ENCODE results near the gene RNU6-9. TPM values are rescaled to one million over a fixed set of nuclear protein-coding genes. Genes with fewer than 3 reads are reported as not detected.

The RNU6-9 gene
- total RNA-seq, 1 donor from 2014 or later: not detected

GRCh38 chr19:919199-920050, 26.1 kb downstream of the RNU6-9 start:
- no peak overlapping the region for H3K27ac ChIP-seq
- peaks cover 20% of the 10 kb centered on the region for H3K27me3 Mint-ChIP-seq (ENCODE audit: insufficient read depth, low read depth)
- peaks cover 23% of the 10 kb centered on the region for H4K20me1 ChIP-seq (ENCODE audit: low read depth)
- H3K4me1 Mint-ChIP-seq: peaks cover 10% of the 10 kb centered on the region
- peak overlapping the region; percentile 63 for H3K4me3 Mint-ChIP-seq
- no peak overlapping the region for H3K27ac Mint-ChIP-seq
- H3K36me3 Mint-ChIP-seq: no peaks in the 10 kb centered on the region
- H3K36me3 ChIP-seq: no peaks in the 10 kb centered on the region
- H3K79me2 ChIP-seq (ENCODE audit: low read depth): no peaks in the 10 kb centered on the region
- H3K27me3 ChIP-seq: peaks cover 79% of the 10 kb centered on the region
- H3K4me2 ChIP-seq: peak overlapping the region; percentile 76
- peaks cover 66% of the 10 kb centered on the region for H3F3A ChIP-seq (ENCODE audit: low read depth)
- peaks cover 9% of the 10 kb centered on the region for H3K4me1 ChIP-seq
- peak; percentile 57 for DNase-seq (ENCODE audit: low spot score)
- no peaks in the 10 kb centered on the region for H3K9me3 ChIP-seq (ENCODE audit: low read depth)
- TF ChIP-seq EZH2 (IDR thresholded peaks at IDR 0.05) (peak; percentile 98), CTCF (IDR thresholded peaks at IDR 0.05) (no peak), EZH2phosphoT487 (IDR thresholded peaks at IDR 0.05) (peak; percentile 95)
- no peak overlapping the region for H3K9ac ChIP-seq
- H3K9me3 Mint-ChIP-seq: no peaks in the 10 kb centered on the region
- no peak overlapping the region for H2AFZ ChIP-seq (replicated peaks)
- H3K4me3 ChIP-seq: peak overlapping the region; percentile 41

DNA sequence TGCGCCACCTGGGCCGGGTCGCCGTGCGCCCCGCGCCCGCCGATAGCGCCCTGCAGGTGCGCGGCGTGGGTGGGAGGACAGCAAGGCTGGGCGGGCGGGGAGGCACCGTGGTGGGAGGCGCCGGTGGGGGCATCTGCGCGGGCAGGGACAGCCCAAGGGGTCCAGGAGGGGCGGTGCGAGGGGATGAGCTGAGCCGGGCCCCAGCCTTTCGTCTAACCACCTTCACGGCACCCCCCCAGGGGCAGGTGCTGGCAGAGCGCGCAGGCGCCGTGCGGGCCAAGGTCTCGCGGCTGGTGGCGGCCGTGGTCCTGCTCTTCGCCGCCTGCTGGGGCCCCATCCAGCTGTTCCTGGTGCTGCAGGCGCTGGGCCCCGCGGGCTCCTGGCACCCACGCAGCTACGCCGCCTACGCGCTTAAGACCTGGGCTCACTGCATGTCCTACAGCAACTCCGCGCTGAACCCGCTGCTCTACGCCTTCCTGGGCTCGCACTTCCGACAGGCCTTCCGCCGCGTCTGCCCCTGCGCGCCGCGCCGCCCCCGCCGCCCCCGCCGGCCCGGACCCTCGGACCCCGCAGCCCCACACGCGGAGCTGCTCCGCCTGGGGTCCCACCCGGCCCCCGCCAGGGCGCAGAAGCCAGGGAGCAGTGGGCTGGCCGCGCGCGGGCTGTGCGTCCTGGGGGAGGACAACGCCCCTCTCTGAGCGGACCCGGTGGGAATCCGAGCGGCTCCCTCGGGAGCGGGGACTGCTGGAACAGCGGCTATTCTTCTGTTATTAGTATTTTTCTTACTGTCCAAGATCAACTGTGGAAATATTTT, 27.0 kb downstream of the RNU6-9 start:
- Histone ChIP-seq H3K9ac (no peak overlapping the region), H2AFZ (replicated peaks) (no peak overlapping the region), H3K4me2 (peak overlapping the region; percentile 76), H3K36me3 (no peaks in the 10 kb centered on the region), H4K20me1 (ENCODE audit: low read depth) (peaks cover 23% of the 10 kb centered on the region), H3F3A (ENCODE audit: low read depth) (peaks cover 66% of the 10 kb centered on the region), H3K79me2 (ENCODE audit: low read depth) (no peaks in the 10 kb centered on the region), H3K4me3 (peak overlapping the region; percentile 41), H3K4me1 (peaks cover 9% of the 10 kb centered on the region), H3K9me3 (ENCODE audit: low read depth) (no peaks in the 10 kb centered on the region), H3K27me3 (peaks cover 76% of the 10 kb centered on the region), H3K27ac (no peak overlapping the region)
- no peak overlapping the region for H3K27ac Mint-ChIP-seq
- peak overlapping the region; percentile 75 for H3K4me3 Mint-ChIP-seq
- H3K27me3 Mint-ChIP-seq (ENCODE audit: insufficient read depth, low read depth): peaks cover 21% of the 10 kb centered on the region
- peak; percentile 46 for DNase-seq (ENCODE audit: low spot score)
- no peaks in the 10 kb centered on the region for H3K9me3 Mint-ChIP-seq
- peaks cover 10% of the 10 kb centered on the region for H3K4me1 Mint-ChIP-seq
- TF ChIP-seq EZH2phosphoT487 (IDR thresholded peaks at IDR 0.05) (peak; percentile 90), EZH2 (IDR thresholded peaks at IDR 0.05) (peak; percentile 98), CTCF (IDR thresholded peaks at IDR 0.05) (no peak)
- H3K36me3 Mint-ChIP-seq: no peaks in the 10 kb centered on the region

DNA sequence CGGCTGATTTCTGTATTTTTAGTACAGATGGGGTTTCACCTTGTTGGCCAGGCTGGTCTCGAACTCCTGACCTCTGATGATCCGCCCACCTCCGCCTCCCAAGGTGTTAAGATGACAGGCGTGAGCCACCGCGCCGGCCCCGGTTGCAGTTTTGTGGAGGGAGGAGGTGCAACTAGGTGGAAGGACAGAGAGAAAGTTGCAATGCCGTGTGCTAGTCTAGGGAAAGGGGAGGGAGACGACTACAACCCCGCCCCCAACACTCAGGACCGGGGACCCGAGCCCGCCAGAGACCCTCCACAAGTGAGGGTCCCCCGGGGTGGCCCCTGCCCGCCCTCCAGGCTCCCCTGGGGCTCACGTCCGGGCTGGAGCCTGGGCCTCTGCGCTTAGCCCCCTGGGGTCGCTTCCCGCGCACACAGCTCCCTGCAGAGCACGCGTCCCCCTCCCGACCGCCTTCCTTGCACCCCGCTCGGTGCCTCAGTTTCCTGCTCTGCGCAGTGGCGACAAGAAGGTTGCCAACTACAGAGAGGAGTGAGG, 31.3 kb downstream of the RNU6-9 start:
- Histone ChIP-seq H3K9ac (no peak overlapping the region), H3K27ac (no peak overlapping the region), H2AFZ (replicated peaks) (no peak overlapping the region)

More for the DNA sequence above, 31.3 kb downstream of the RNU6-9 start:
- Histone ChIP-seq H4K20me1 (ENCODE audit: low read depth) (peaks cover 31% of the 10 kb centered on the region), H3K4me1 (peaks cover 15% of the 10 kb centered on the region), H3K4me3 (peak overlapping the region; percentile 97), H3F3A (ENCODE audit: low read depth) (peaks cover 58% of the 10 kb centered on the region), H3K79me2 (ENCODE audit: low read depth) (peaks cover 39% of the 10 kb centered on the region), H3K4me2 (peak overlapping the region; percentile 84), H3K9me3 (ENCODE audit: low read depth) (no peaks in the 10 kb centered on the region), H3K27me3 (peaks cover 32% of the 10 kb centered on the region), H3K36me3 (no peaks in the 10 kb centered on the region)
- Mint-ChIP-seq H3K4me3 (peak overlapping the region; percentile 83), H3K4me1 (peaks cover 8% of the 10 kb centered on the region), H3K27me3 (ENCODE audit: insufficient read depth, low read depth) (peaks cover 15% of the 10 kb centered on the region), H3K27ac (no peak overlapping the region), H3K36me3 (no peaks in the 10 kb centered on the region), H3K9me3 (no peaks in the 10 kb centered on the region)
- TF ChIP-seq EZH2phosphoT487 (IDR thresholded peaks at IDR 0.05) (no peak), CTCF (IDR thresholded peaks at IDR 0.05) (no peak)
- DNase-seq (ENCODE audit: low spot score): no peak
